Lower leg skin (tissue), 3 donors: ENCODE results near the gene RSAD2.

ENCODE experiments used
- POLR2A ChIP-seq, 2 donors: fragments of 450-650 bp; IDR thresholded peaks; one replicate each; pipeline ENCODE4 v1.6.1; 2016 to 2017; ENCODE audit warnings: antibody characterized with exemption in 2 of 2, mild to moderate bottlenecking in 1 of 2, moderate library complexity in 1 of 2
- TF ChIP-seq, protein P1 (sequence below), 3 donors: fragments of 450-650 bp; IDR thresholded peaks; one replicate each; pipeline ENCODE4 v1.5.1; 2016; ENCODE audit warnings: antibody characterized with exemption in 3 of 3, mild to moderate bottlenecking in 3 of 3, moderate library complexity in 2 of 3

DNA sequence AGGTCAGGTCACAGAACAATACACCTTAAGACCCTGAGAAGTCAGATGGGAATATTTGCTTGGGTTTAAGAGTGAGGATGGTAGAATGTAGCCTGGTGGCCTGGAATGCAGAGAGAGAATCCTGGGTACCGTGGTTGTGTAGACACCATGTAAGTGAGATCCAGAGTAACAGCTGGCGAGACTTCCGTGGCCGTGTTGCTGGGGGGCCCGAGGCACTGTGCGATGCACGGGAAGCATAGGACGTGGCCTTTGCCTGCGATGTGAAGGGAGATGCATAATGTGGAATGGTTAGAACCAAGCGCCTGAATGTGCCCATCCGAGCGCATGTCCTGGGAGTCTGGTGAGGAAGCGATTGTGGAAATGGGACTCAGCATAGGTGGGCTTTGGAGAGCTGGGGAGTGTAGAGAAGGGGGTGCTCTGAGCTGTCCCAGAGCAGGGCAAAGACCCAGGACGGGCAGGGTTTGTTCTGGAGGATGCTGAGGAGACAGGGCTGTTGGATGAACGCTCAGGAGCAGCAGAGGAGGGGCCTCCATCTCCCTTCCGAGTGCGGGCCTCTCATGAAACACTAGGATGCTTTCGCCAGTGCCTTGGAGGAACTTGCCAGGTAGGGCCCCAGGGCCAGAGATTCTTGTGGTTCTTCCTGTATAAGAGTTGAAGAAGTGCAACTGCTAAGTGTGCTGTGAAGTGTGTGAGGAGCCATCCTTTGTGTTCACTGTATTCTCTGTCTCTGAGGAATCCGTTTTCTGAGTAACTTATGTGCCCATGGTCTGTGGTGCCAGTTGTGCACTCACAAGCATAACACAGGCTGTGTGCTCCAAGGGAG is 46.7 kb downstream of the RSAD2 start:
- TF ChIP-seq, protein P1, sequence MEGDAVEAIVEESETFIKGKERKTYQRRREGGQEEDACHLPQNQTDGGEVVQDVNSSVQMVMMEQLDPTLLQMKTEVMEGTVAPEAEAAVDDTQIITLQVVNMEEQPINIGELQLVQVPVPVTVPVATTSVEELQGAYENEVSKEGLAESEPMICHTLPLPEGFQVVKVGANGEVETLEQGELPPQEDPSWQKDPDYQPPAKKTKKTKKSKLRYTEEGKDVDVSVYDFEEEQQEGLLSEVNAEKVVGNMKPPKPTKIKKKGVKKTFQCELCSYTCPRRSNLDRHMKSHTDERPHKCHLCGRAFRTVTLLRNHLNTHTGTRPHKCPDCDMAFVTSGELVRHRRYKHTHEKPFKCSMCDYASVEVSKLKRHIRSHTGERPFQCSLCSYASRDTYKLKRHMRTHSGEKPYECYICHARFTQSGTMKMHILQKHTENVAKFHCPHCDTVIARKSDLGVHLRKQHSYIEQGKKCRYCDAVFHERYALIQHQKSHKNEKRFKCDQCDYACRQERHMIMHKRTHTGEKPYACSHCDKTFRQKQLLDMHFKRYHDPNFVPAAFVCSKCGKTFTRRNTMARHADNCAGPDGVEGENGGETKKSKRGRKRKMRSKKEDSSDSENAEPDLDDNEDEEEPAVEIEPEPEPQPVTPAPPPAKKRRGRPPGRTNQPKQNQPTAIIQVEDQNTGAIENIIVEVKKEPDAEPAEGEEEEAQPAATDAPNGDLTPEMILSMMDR (IDR thresholded peaks at IDR 0.05) = no peak
- no peak for TF ChIP-seq POLR2A (IDR thresholded peaks at IDR 0.05)
